HepG2 (cell line): ENCODE results near the gene PLVAP. TPM values are rescaled to one million over a fixed set of nuclear protein-coding genes. Genes with fewer than 3 reads are reported as not detected.

Source experiments
- ARNT2 ChIP-seq: sonication (generic); formaldehyde crosslinking; IDR thresholded peaks from 2 replicates; pipeline ENCODE4 v1.8.0; 2022; ENCODE audit warnings: mild to moderate bottlenecking, low read depth, missing genetic modification reagents, moderate library complexity
- ATF3 ChIP-seq: sonication (generic); formaldehyde crosslinking; IDR thresholded peaks from 2 replicates; pipeline ENCODE4 v1.4.0; 2020; ENCODE audit warnings: missing genetic modification reagents
- HNRNPL ChIP-seq: fragments of 200-400 bp; formaldehyde crosslinking; IDR thresholded peaks from 2 replicates; pipeline ENCODE4 v1.6.1; 2017; ENCODE audit warnings: mild to moderate bottlenecking, low read depth, low read length
- KDM5B ChIP-seq: sonication (generic); formaldehyde crosslinking; IDR thresholded peaks from 2 replicates; pipeline ENCODE4 v1.4.0; 2020; ENCODE audit warnings: missing genetic modification reagents, mild to moderate bottlenecking, borderline replicate concordance
- KMT2B ChIP-seq: IDR thresholded peaks from 2 replicates; pipeline ENCODE4 v1.6.1; 2016; ENCODE audit warnings: missing genetic modification reagents, missing compliant biosample characterization
- MIER3 ChIP-seq: IDR thresholded peaks from 2 replicates; pipeline ENCODE4 v1.6.1; 2016; ENCODE audit warnings: missing compliant biosample characterization, borderline replicate concordance
- NCOR1 ChIP-seq: fragments of 200-600 bp; sonication (generic); IDR thresholded peaks from 2 replicates; pipeline ENCODE4 v1.7.0; 2017; ENCODE audit warnings: antibody characterized with exemption, low read length, borderline replicate concordance
- RFX3 ChIP-seq: IDR thresholded peaks from 2 replicates; pipeline ENCODE4 v1.6.1; 2016; ENCODE audit warnings: missing biosample characterization, missing genetic modification reagents
- TOE1 ChIP-seq: sonication (generic); formaldehyde crosslinking; IDR thresholded peaks from 2 replicates; pipeline ENCODE4 v1.4.0; 2020; ENCODE audit warnings: mild to moderate bottlenecking, missing genetic modification reagents
- ZFP36 ChIP-seq: fragments of 150-350 bp; IDR thresholded peaks from 2 replicates; pipeline ENCODE4 v1.6.1; 2018; ENCODE audit warnings: borderline replicate concordance, low read length, low read depth; ENCODE audit not compliant: partially characterized antibody
- ZNF572 ChIP-seq: sonication (generic); formaldehyde crosslinking; IDR thresholded peaks from 2 replicates; pipeline ENCODE4 v1.5.1; 2020; ENCODE audit warnings: mild to moderate bottlenecking, missing genetic modification reagents
- ZNF615 ChIP-seq: sonication (generic); formaldehyde crosslinking; IDR thresholded peaks from 2 replicates; pipeline ENCODE4 v1.5.0; 2020; ENCODE audit warnings: mild to moderate bottlenecking, missing genetic modification reagents, borderline replicate concordance
- ZSCAN30 ChIP-seq: sonication (generic); formaldehyde crosslinking; IDR thresholded peaks from 2 replicates; pipeline ENCODE4 v1.5.0; 2020; ENCODE audit warnings: mild to moderate bottlenecking, missing genetic modification reagents
- polyA plus RNA-seq, 8 experiments: library from polyadenylated mRNA; depleted of rRNA in 3 of 8; stranded (reverse) in 7 of 8; unstranded in 1 of 8; fragments of >200 nt; fragmentation: Illumina TruSeq in 4 of 8; extraction: Trizol in 4 of 8; gene quantifications; 2 replicates each; pipeline versions ENCODE4 v1.2.1 to v1.2.3, GENCODE V29; 2011 to 2016; ENCODE audit warnings: low read depth in 4 of 8, missing spikeins in 1 of 8, mixed read lengths in 1 of 8; ENCODE audit not compliant: insufficient read depth in 1 of 8
- total RNA-seq, 5 experiments: library from RNA; depleted of rRNA; stranded (reverse); fragments of >200 nt; fragmentation: Illumina TruSeq; extraction: Trizol; gene quantifications; 2 replicates each; pipeline ENCODE4 v1.2.3, GENCODE V29; 2016; ENCODE audit warnings: low read depth in 1 of 5
- TF ChIP-seq, protein P1 (sequence below): sonication (generic); formaldehyde crosslinking; IDR thresholded peaks from 2 replicates; pipeline ENCODE4 v1.5.1; 2020; ENCODE audit warnings: missing genetic modification reagents, mild to moderate bottlenecking, borderline replicate concordance
- TF ChIP-seq, protein P2 (sequence below): sonication (generic); formaldehyde crosslinking; IDR thresholded peaks from 2 replicates; pipeline ENCODE4 v1.5.1; 2020; ENCODE audit warnings: mild to moderate bottlenecking, missing genetic modification reagents, borderline replicate concordance

PLVAP gene
- total and polyA plus RNA-seq, 2 of the 13 experiments (the other 11 are each of a cell fraction or from before 2014, with no cell fraction given): 0.26 TPM; not detected in 1

- TF ChIP-seq, protein P1, sequence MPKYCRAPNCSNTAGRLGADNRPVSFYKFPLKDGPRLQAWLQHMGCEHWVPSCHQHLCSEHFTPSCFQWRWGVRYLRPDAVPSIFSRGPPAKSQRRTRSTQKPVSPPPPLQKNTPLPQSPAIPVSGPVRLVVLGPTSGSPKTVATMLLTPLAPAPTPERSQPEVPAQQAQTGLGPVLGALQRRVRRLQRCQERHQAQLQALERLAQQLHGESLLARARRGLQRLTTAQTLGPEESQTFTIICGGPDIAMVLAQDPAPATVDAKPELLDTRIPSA (CRISPR knock-in tag): no peak
- no peak for TF ChIP-seq ZFP36
- TF ChIP-seq KDM5B (CRISPR knock-in tag): 0 out of 2 replicates have a peak, but pooled peaks have one; percentile 14
- no peak for TF ChIP-seq ARNT2
- no peak for TF ChIP-seq NCOR1
- TF ChIP-seq ATF3 (CRISPR knock-in tag): no peak
- 0 out of 2 replicates have a peak, but pooled peaks have one; percentile 12 for TF ChIP-seq KMT2B (CRISPR knock-in tag)
- peak; percentile 60 for TF ChIP-seq RFX3 (CRISPR knock-in tag)
- no peak for TF ChIP-seq HNRNPL
- no peak for TF ChIP-seq ZNF615 (CRISPR knock-in tag)
- TF ChIP-seq ZNF572: 0 out of 2 replicates have a peak, but pooled peaks have one; percentile 7
- no peak for TF ChIP-seq TOE1 (CRISPR knock-in tag)
- TF ChIP-seq ZSCAN30 (CRISPR knock-in tag): no peak
- TF ChIP-seq, protein P2, sequence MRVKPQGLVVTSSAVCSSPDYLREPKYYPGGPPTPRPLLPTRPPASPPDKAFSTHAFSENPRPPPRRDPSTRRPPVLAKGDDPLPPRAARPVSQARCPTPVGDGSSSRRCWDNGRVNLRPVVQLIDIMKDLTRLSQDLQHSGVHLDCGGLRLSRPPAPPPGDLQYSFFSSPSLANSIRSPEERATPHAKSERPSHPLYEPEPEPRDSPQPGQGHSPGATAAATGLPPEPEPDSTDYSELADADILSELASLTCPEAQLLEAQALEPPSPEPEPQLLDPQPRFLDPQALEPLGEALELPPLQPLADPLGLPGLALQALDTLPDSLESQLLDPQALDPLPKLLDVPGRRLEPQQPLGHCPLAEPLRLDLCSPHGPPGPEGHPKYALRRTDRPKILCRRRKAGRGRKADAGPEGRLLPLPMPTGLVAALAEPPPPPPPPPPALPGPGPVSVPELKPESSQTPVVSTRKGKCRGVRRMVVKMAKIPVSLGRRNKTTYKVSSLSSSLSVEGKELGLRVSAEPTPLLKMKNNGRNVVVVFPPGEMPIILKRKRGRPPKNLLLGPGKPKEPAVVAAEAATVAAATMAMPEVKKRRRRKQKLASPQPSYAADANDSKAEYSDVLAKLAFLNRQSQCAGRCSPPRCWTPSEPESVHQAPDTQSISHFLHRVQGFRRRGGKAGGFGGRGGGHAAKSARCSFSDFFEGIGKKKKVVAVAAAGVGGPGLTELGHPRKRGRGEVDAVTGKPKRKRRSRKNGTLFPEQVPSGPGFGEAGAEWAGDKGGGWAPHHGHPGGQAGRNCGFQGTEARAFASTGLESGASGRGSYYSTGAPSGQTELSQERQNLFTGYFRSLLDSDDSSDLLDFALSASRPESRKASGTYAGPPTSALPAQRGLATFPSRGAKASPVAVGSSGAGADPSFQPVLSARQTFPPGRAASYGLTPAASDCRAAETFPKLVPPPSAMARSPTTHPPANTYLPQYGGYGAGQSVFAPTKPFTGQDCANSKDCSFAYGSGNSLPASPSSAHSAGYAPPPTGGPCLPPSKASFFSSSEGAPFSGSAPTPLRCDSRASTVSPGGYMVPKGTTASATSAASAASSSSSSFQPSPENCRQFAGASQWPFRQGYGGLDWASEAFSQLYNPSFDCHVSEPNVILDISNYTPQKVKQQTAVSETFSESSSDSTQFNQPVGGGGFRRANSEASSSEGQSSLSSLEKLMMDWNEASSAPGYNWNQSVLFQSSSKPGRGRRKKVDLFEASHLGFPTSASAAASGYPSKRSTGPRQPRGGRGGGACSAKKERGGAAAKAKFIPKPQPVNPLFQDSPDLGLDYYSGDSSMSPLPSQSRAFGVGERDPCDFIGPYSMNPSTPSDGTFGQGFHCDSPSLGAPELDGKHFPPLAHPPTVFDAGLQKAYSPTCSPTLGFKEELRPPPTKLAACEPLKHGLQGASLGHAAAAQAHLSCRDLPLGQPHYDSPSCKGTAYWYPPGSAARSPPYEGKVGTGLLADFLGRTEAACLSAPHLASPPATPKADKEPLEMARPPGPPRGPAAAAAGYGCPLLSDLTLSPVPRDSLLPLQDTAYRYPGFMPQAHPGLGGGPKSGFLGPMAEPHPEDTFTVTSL (CRISPR knock-in tag): no peak
- TF ChIP-seq MIER3 (CRISPR knock-in tag): no peak
Measured at GRCh38 chr19:17302391-17303166, 74.6 kb downstream of the PLVAP start (continued).
